Measurements from ENCODE around the gene STMND1.

GRCh38 chr6:17144016-17144415 is 42.2 kb downstream of the STMND1 start:
- TF ChIP-seq, protein P1, sequence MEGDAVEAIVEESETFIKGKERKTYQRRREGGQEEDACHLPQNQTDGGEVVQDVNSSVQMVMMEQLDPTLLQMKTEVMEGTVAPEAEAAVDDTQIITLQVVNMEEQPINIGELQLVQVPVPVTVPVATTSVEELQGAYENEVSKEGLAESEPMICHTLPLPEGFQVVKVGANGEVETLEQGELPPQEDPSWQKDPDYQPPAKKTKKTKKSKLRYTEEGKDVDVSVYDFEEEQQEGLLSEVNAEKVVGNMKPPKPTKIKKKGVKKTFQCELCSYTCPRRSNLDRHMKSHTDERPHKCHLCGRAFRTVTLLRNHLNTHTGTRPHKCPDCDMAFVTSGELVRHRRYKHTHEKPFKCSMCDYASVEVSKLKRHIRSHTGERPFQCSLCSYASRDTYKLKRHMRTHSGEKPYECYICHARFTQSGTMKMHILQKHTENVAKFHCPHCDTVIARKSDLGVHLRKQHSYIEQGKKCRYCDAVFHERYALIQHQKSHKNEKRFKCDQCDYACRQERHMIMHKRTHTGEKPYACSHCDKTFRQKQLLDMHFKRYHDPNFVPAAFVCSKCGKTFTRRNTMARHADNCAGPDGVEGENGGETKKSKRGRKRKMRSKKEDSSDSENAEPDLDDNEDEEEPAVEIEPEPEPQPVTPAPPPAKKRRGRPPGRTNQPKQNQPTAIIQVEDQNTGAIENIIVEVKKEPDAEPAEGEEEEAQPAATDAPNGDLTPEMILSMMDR (IDR thresholded peaks at IDR 0.05 in 8 of 11, conservative IDR thresholded peaks at IDR 0.05 in 3 of 11): no peak
- no peak for TF ChIP-seq POLR2A (IDR thresholded peaks at IDR 0.05)
